Fibroblast of skin of back (primary cell): ENCODE results near the gene ZNF76.

Source experiments
- DNase-seq: peaks from one replicate; pipeline ENCODE4 v3.0.0-alpha.2; 2013

ZNF76 gene

DNA sequence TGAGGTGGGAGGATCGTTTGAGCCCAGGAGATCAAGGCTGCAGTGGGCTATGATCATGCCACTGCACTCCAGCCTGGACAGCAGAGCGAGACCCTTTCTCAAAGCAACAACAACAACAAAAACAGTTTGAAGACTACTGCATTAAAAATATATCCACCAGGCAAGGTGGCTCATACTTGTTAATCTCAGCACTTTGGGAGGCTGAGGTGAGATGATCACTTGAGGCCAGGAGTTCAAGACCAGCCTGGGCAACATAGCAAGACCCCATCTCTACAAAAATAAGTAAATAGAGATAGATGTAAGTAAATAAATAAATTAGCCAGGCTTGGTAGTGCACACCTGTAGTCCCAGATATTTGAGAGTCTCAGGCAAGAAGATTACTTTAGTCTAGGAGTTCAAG, 12.5 kb downstream of the ZNF76 start:
- no peak for DNase-seq

- no peak for DNase-seq
These were observed 14.5 kb downstream of the ZNF76 start for GRCh38 chr6:35273822-35274559.

- no peak for DNase-seq
These were observed 16.3 kb downstream of the ZNF76 start for GRCh38 chr6:35275744-35276260.

GRCh38 chr6:35278708-35279107, 19.2 kb downstream of the ZNF76 start:
- DNase-seq: no peak

GRCh38 chr6:35280903-35281302, 21.4 kb downstream of the ZNF76 start:
- peak; percentile 12 for DNase-seq

DNA sequence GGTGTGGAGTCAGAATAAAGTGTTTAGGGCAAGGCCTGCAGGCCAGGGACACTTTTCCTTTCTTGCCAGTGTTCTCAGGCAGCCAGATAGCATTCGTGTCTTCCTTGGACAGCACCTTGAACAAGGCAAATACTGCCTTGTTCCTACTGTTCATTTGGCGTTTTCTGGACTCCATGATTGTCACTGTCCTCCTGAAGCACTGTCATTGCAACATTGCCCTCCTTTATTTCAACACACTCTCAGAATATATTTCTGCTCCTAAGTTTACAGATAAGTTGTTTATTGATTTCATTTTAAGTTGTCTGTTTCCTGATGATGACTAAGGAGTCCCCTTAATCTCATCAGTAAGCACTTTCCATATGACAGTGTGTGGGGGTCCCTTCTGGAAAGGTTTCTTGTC, 22.9 kb downstream of the ZNF76 start:
- DNase-seq: no peak

DNA sequence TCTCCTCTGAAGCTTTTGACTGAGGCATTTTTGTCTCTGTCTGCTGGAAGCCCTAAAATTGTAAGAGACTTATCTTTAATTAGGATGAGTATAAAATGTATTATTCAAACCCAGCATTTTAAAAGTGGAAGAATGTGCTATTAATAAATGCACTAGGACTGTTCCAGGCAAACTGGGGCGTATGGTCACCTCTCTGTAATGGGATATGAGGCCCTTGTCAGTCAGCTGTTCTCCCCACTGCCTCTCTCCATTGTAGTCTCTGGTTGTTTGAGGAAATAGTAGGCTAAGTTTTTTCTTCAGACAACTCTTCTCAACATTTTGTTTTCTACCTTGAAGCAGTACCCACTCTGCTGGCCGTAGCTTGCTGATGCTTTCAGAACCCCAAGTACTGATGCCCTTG, 23.8 kb downstream of the ZNF76 start:
- no peak for DNase-seq

DNA sequence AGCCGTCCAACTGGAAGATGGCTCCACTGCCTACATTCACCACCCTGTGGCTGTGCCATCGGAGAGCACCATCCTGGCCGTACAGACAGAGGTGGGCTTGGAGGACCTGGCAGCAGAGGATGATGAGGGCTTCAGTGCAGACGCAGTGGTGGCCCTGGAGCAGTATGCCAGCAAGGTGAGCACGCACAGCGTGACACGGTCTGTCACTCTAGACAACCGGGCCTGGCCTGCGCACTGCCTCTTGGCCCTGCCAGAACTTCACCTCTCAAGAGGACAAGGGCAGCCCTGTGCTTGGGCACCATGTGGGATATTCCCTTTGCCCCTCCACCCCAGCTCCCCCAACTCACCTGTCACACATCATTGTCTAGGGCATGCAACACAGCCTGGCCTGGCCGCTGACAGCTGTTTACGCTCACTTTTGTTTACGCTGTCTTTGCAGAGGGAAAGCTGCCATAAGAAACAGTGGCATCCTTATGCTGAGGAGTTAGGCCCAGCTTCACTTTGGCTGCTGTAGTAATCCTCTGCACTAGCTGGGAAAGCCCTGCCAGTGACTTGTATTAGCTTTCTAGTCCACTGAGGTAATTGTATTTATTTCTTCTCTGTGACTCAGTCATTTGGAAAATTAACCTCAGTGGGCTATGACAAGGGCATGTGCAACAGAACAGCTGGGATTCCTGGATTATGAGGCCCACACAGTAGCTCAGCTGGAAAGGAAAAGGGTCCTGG, 28.3 kb downstream of the ZNF76 start:
- no peak for DNase-seq

GRCh38 chr6:35288834-35289233, 29.3 kb downstream of the ZNF76 start:
- DNase-seq: no peak

- no peak for DNase-seq
These were observed 32.0 kb downstream of the ZNF76 start for GRCh38 chr6:35291491-35291890.

- DNase-seq: no peak
These were observed 33.0 kb downstream of the ZNF76 start for GRCh38 chr6:35292494-35292893.

DNA sequence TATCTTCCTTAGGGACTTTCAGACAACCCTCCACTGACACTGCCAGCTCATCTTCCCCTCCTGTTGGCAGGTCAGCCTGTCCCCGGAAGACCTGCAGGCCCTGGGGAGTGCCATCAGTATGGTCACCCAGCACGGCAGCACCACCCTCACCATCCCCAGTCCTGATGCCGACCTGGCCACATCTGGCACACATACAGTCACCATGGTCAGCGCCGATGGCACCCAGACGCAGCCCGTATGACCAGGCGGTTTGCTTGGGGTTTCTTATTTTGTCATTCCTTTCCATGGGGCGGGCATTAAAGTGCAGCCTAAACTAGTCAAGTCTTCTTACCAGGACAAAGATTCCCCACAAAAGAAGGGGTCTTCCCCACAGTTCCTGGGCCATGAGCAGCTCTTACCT, 34.1 kb downstream of the ZNF76 start:
- no peak for DNase-seq

DNA sequence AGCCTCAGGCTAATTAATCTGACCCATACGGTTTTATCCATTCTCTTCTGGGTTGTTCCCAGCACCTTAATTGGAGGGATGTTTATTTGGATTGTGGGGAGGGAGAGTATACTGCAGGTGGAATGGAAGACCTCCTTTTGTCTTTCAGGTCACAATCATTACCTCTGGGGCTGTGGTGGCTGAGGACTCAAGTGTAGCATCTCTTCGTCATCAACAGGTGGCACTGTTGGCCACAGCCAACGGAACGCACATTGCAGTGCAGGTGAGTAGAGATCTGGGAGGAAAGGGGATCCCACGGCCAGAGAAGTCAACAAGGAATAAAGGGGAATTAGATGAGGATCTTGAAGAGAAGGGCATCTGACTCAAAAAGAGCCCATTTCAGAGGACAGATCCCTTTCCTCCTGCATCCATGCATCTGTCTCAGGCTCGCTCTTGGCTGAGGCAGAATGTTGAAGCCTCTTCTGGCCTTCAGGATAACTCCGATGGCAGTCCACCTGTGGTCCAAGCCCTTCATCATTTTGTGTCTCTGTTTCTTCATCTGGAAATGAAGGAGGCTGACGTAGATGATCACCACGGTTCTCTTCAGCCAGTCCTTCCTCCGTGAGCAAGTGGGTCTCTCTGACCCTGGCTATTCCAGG, 34.9 kb downstream of the ZNF76 start:
- peak; percentile 25 for DNase-seq

- no peak for DNase-seq
These were observed 35.5 kb downstream of the ZNF76 start for GRCh38 chr6:35295036-35295435.

- DNase-seq: no peak
These were observed 36.2 kb downstream of the ZNF76 start for GRCh38 chr6:35295521-35296315.

DNA sequence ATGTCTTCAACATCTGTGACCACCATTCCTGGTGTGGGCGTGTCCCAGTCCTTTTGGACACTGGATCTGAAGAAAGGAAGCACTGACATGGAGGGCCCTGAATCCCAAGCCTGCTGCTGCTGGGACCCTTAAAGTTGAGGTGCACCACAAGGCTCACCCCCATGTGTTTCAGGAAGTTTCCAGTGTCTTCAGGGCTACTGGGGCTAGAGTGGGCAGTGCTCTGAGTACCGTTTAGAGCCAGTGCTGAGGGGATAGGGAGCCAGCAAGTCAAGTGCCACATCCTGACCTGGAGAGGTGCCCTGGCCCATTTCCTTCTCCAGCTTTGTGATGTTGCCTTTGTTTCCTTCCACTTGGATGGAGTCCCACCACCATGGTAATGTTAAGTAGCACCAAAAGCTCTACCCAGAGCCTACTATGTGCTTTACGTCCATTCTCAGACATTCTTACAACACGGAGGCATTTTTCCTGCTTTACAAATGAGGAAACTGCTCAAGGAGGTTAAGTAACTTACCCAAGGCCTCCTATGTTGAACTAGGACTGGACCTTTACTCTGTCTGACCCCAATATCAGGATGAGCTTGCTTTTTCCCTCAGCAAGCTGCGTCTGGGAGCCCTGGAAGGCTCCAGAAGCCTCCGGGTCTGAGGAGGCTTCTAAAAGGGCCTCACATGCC, 37.5 kb downstream of the ZNF76 start:
- DNase-seq: no peak

GRCh38 chr6:35297601-35298481, 38.3 kb downstream of the ZNF76 start, which contains the start of gene DEF6:
Gene DEF6, plus strand, starts transcription at chr6:35297818. Its CDS starts 39 bp downstream, at chr6:35297857.
- peak; percentile 62 for DNase-seq

DNA sequence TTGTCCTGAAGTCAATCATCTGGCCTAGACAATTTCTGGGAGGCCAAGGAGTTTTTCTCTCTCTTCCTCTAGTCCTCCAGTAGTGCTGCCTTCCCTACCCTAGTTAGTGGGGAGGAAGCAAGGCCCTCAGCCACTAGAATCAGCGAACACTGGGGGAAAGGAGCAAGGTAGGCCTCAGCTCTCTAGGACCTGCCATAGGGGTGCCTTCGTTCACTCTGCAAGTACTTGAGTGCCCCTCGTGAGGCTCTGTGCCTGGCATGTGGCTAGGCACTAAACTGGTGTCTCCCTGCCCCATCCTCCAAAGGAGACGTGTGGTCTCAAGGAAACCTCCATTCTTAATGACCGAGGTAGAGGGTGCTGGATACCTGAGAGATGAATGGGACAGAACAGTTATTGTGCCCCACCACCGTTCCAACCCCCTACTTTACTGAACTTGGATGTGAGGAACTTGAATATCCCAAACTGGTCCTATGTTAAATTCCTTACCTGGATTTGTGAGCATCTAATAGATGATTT, 39.1 kb downstream of the ZNF76 start:
- DNase-seq: no peak

GRCh38 chr6:35299674-35300073, 40.1 kb downstream of the ZNF76 start:
- DNase-seq: no peak

- no peak for DNase-seq
These were observed 41.3 kb downstream of the ZNF76 start for GRCh38 chr6:35300848-35301247.
